HCT116 (cell line): Measurements from ENCODE around the gene KLK8.

Experiments
- CBX3 ChIP-seq: IDR thresholded peaks from 2 replicates; pipeline ENCODE4 v1.6.1; 2012; ENCODE audit warnings: low read depth
- POLR2AphosphoS5 ChIP-seq: IDR thresholded peaks from 2 replicates; pipeline ENCODE4 v1.6.1; 2011; ENCODE audit warnings: mild to moderate bottlenecking, low read depth, low read length, moderate library complexity
- ZNF274 ChIP-seq: fragments of 200-500 bp; sonication (Bioruptor generic); IDR thresholded peaks from 2 replicates; pipeline ENCODE4 v1.6.1; 2014; ENCODE audit warnings: mild to moderate bottlenecking, low read depth, low read length, inconsistent platforms
- TF ChIP-seq, protein P1 (sequence below), 3 experiments: fragments of 200-600 bp in 1 of 3; sonication (generic) in 1 of 3; IDR thresholded peaks in 2 of 3; conservative IDR thresholded peaks in 1 of 3; 2 replicates each; pipeline ENCODE4 v1.5.1; 2012 to 2017; ENCODE audit warnings: low read depth in 2 of 3, low read length in 2 of 3, antibody characterized with exemption in 1 of 3, borderline replicate concordance in 1 of 3, control low read depth in 1 of 3, mild to moderate bottlenecking in 1 of 3, mixed read lengths in 1 of 3, mixed run types in 1 of 3, moderate library complexity in 1 of 3; ENCODE audit not compliant: insufficient read depth in 1 of 3

DNA sequence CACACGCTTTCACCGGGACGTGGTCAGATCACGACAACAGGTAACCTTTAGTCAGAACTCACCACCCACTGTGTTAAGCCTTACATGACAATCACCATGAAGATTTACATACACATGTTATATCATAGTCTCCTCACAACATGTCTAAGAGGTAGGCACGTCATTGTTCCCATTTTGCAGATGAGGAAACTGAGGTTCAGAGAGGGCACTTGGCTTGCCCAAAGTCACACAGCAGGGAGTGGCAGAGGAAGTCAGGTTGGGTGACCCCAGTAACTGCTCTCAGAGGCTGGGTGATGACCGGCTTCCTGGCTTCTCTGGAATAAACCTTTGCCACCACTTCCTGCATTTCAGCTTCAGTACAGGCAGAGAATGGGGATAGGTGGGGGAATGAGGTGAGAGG lies 12.8 kb upstream of the KLK8 start:
- TF ChIP-seq, protein P1, sequence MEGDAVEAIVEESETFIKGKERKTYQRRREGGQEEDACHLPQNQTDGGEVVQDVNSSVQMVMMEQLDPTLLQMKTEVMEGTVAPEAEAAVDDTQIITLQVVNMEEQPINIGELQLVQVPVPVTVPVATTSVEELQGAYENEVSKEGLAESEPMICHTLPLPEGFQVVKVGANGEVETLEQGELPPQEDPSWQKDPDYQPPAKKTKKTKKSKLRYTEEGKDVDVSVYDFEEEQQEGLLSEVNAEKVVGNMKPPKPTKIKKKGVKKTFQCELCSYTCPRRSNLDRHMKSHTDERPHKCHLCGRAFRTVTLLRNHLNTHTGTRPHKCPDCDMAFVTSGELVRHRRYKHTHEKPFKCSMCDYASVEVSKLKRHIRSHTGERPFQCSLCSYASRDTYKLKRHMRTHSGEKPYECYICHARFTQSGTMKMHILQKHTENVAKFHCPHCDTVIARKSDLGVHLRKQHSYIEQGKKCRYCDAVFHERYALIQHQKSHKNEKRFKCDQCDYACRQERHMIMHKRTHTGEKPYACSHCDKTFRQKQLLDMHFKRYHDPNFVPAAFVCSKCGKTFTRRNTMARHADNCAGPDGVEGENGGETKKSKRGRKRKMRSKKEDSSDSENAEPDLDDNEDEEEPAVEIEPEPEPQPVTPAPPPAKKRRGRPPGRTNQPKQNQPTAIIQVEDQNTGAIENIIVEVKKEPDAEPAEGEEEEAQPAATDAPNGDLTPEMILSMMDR (IDR thresholded peaks at IDR 0.05 in 2 of 3, conservative IDR thresholded peaks at IDR 0.05 in 1 of 3; ENCODE audit: borderline replicate concordance in 1 of 3, insufficient read depth in 1 of 3, low read depth in 2 of 3, low read length in 2 of 3), result no peak
- TF ChIP-seq ZNF274 (no peak), CBX3 (no peak), POLR2AphosphoS5 (no peak)
